Activated naive CD4-positive, alpha-beta T cell treated with anti-CD3 and anti-CD28 coated beads, Interleukin-2, amount 50 U/mL, for 24 hours (primary cell): Measurements from ENCODE around the gene CLPTM1.
A peak's percentile ranks its signal among the peaks of the same experiment; 100 is the strongest.

Experiments
- H3K27ac Mint-ChIP-seq: one replicate; pipeline ENCODE4 v1.8.0; 2021; ENCODE audit warnings: mild to moderate bottlenecking, mixed read lengths
- H3K27me3 Mint-ChIP-seq: one replicate; pipeline ENCODE4 v1.8.0; 2021; ENCODE audit warnings: mixed read lengths
- H3K36me3 Mint-ChIP-seq: one replicate; pipeline ENCODE4 v1.8.0; 2021; ENCODE audit warnings: mixed read lengths
- H3K4me1 Mint-ChIP-seq: one replicate; pipeline ENCODE4 v1.8.0; 2021; ENCODE audit warnings: mixed read lengths
- H3K4me3 Mint-ChIP-seq: one replicate; pipeline ENCODE4 v1.8.0; 2021; ENCODE audit warnings: mild to moderate bottlenecking, mixed read lengths
- H3K9me3 Mint-ChIP-seq: one replicate; pipeline ENCODE4 v1.8.0; 2021; ENCODE audit warnings: mixed read lengths

The CLPTM1 gene

GRCh38 chr19:44927746-44928145, 27.4 kb upstream of the CLPTM1 start:
- Mint-ChIP-seq H3K4me3 (no peak overlapping the region), H3K4me1 (peaks cover 3% of the 10 kb centered on the region), H3K27me3 (peaks cover 10% of the 10 kb centered on the region), H3K27ac (no peak overlapping the region), H3K9me3 (no peaks in the 10 kb centered on the region), H3K36me3 (no peaks in the 10 kb centered on the region)

GRCh38 chr19:44930088-44930487, 25.1 kb upstream of the CLPTM1 start:
- no peak overlapping the region for H3K27ac Mint-ChIP-seq
- no peaks in the 10 kb centered on the region for H3K9me3 Mint-ChIP-seq
- H3K4me1 Mint-ChIP-seq: peaks cover 3% of the 10 kb centered on the region
- peaks cover 10% of the 10 kb centered on the region for H3K27me3 Mint-ChIP-seq
- no peaks in the 10 kb centered on the region for H3K36me3 Mint-ChIP-seq
- H3K4me3 Mint-ChIP-seq: no peak overlapping the region

GRCh38 chr19:44931541-44931940, 23.6 kb upstream of the CLPTM1 start:
- Mint-ChIP-seq H3K4me1 (peaks cover 3% of the 10 kb centered on the region), H3K4me3 (no peak overlapping the region), H3K27me3 (peaks cover 3% of the 10 kb centered on the region), H3K27ac (no peak overlapping the region), H3K36me3 (no peaks in the 10 kb centered on the region), H3K9me3 (no peaks in the 10 kb centered on the region)

GRCh38 chr19:44939668-44940067, 15.5 kb upstream of the CLPTM1 start:
- H3K4me1 Mint-ChIP-seq: no peaks in the 10 kb centered on the region
- H3K36me3 Mint-ChIP-seq: no peaks in the 10 kb centered on the region
- H3K27ac Mint-ChIP-seq: no peak overlapping the region
- H3K9me3 Mint-ChIP-seq: no peaks in the 10 kb centered on the region
- no peak overlapping the region for H3K4me3 Mint-ChIP-seq
- H3K27me3 Mint-ChIP-seq: no peaks in the 10 kb centered on the region

- no peaks in the 10 kb centered on the region for H3K4me1 Mint-ChIP-seq
- no peak within 1 kb of the TSS for H3K4me3 Mint-ChIP-seq
- H3K9me3 Mint-ChIP-seq: no peaks in the 10 kb centered on the region
- H3K36me3 Mint-ChIP-seq: no peaks in the 10 kb centered on the region
- H3K27me3 Mint-ChIP-seq: no peaks in the 10 kb centered on the region
- H3K27ac Mint-ChIP-seq: no peak within 1 kb of the TSS
Observed at GRCh38 chr19:44942067-44942571, 13.1 kb upstream of the CLPTM1 start, which contains the start of gene APOC4. APOC4 (plus strand) TSS chr19:44942237; CDS start chr19:44942278, 41 bp downstream.

GRCh38 chr19:44943801-44944249, 11.4 kb upstream of the CLPTM1 start:
- H3K9me3 Mint-ChIP-seq: no peaks in the 10 kb centered on the region
- no peak overlapping the region for H3K4me3 Mint-ChIP-seq
- no peaks in the 10 kb centered on the region for H3K36me3 Mint-ChIP-seq
- no peak overlapping the region for H3K27ac Mint-ChIP-seq
- H3K4me1 Mint-ChIP-seq: no peaks in the 10 kb centered on the region
- H3K27me3 Mint-ChIP-seq: no peaks in the 10 kb centered on the region

GRCh38 chr19:44947041-44947581, 8.1 kb upstream of the CLPTM1 start:
- no peaks in the 10 kb centered on the region for H3K36me3 Mint-ChIP-seq
- H3K9me3 Mint-ChIP-seq: no peaks in the 10 kb centered on the region
- no peak overlapping the region for H3K27ac Mint-ChIP-seq
- no peaks in the 10 kb centered on the region for H3K27me3 Mint-ChIP-seq
- peaks cover 4% of the 10 kb centered on the region for H3K4me1 Mint-ChIP-seq
- H3K4me3 Mint-ChIP-seq: no peak overlapping the region

GRCh38 chr19:44948237-44948636, 6.9 kb upstream of the CLPTM1 start:
- Mint-ChIP-seq H3K27me3 (no peaks in the 10 kb centered on the region), H3K27ac (no peak overlapping the region), H3K4me3 (no peak overlapping the region), H3K9me3 (no peaks in the 10 kb centered on the region), H3K36me3 (no peaks in the 10 kb centered on the region), H3K4me1 (peaks cover 4% of the 10 kb centered on the region)

GRCh38 chr19:44948763-44949374, 6.3 kb upstream of the CLPTM1 start:
- Mint-ChIP-seq H3K27me3 (no peaks in the 10 kb centered on the region), H3K36me3 (no peaks in the 10 kb centered on the region), H3K4me3 (no peak overlapping the region), H3K4me1 (peaks cover 8% of the 10 kb centered on the region), H3K9me3 (no peaks in the 10 kb centered on the region), H3K27ac (no peak overlapping the region)

- Mint-ChIP-seq H3K4me1 (peaks cover 8% of the 10 kb centered on the region), H3K4me3 (no peak overlapping the region), H3K9me3 (no peaks in the 10 kb centered on the region), H3K36me3 (no peaks in the 10 kb centered on the region), H3K27me3 (no peaks in the 10 kb centered on the region), H3K27ac (no peak overlapping the region)
Observed at GRCh38 chr19:44949550-44949949, 5.6 kb upstream of the CLPTM1 start.

GRCh38 chr19:44951179-44952159, 3.7 kb upstream of the CLPTM1 start:
- Mint-ChIP-seq H3K27me3 (no peaks in the 10 kb centered on the region), H3K4me1 (peaks cover 16% of the 10 kb centered on the region), H3K4me3 (no peak overlapping the region), H3K27ac (no peak overlapping the region), H3K9me3 (no peaks in the 10 kb centered on the region), H3K36me3 (no peaks in the 10 kb centered on the region)

GRCh38 chr19:44954278-44954648, 917 bp upstream of the CLPTM1 start:
- H3K9me3 Mint-ChIP-seq: no peaks in the 10 kb centered on the region
- no peaks in the 10 kb centered on the region for H3K27me3 Mint-ChIP-seq
- H3K36me3 Mint-ChIP-seq: no peaks in the 10 kb centered on the region
- peak overlapping the region; percentile 94 for H3K27ac Mint-ChIP-seq
- H3K4me1 Mint-ChIP-seq: peaks cover 32% of the 10 kb centered on the region
- peak overlapping the region; percentile 97 for H3K4me3 Mint-ChIP-seq

GRCh38 chr19:44955505-44956439, 592 bp downstream of the CLPTM1 start:
- peaks cover 2% of the 10 kb centered on the region for H3K36me3 Mint-ChIP-seq
- H3K4me1 Mint-ChIP-seq: peaks cover 46% of the 10 kb centered on the region
- peak overlapping the region; percentile 97 for H3K4me3 Mint-ChIP-seq
- H3K27me3 Mint-ChIP-seq: no peaks in the 10 kb centered on the region
- no peaks in the 10 kb centered on the region for H3K9me3 Mint-ChIP-seq
- peak overlapping the region; percentile 63 for H3K27ac Mint-ChIP-seq

GRCh38 chr19:44957526-44957925, 2.3 kb downstream of the CLPTM1 start:
- Mint-ChIP-seq H3K4me1 (peaks cover 45% of the 10 kb centered on the region), H3K27me3 (no peaks in the 10 kb centered on the region), H3K36me3 (peaks cover 2% of the 10 kb centered on the region), H3K4me3 (peak overlapping the region; percentile 97), H3K9me3 (no peaks in the 10 kb centered on the region), H3K27ac (peak overlapping the region; percentile 42)

GRCh38 chr19:44958090-44958489, 2.9 kb downstream of the CLPTM1 start:
- no peaks in the 10 kb centered on the region for H3K9me3 Mint-ChIP-seq
- peaks cover 2% of the 10 kb centered on the region for H3K36me3 Mint-ChIP-seq
- H3K27me3 Mint-ChIP-seq: no peaks in the 10 kb centered on the region
- H3K27ac Mint-ChIP-seq: peak overlapping the region; percentile 42
- H3K4me1 Mint-ChIP-seq: peaks cover 45% of the 10 kb centered on the region
- H3K4me3 Mint-ChIP-seq: no peak overlapping the region
